HTR-8/SVneo (cell line): ENCODE data around the gene PSD2.

ENCODE experiments used
- DNase-seq: peaks from one replicate; pipeline ENCODE4 v3.0.0; 2011; ENCODE audit warnings: low spot score, mixed read lengths; ENCODE audit not compliant: insufficient read length
- FAIRE-seq: peaks from 2 replicates; lab custom pipeline; 2011; peaks lifted over from hg19 to GRCh38; lab: Jason Lieb, UNC

Gene PSD2

DNA sequence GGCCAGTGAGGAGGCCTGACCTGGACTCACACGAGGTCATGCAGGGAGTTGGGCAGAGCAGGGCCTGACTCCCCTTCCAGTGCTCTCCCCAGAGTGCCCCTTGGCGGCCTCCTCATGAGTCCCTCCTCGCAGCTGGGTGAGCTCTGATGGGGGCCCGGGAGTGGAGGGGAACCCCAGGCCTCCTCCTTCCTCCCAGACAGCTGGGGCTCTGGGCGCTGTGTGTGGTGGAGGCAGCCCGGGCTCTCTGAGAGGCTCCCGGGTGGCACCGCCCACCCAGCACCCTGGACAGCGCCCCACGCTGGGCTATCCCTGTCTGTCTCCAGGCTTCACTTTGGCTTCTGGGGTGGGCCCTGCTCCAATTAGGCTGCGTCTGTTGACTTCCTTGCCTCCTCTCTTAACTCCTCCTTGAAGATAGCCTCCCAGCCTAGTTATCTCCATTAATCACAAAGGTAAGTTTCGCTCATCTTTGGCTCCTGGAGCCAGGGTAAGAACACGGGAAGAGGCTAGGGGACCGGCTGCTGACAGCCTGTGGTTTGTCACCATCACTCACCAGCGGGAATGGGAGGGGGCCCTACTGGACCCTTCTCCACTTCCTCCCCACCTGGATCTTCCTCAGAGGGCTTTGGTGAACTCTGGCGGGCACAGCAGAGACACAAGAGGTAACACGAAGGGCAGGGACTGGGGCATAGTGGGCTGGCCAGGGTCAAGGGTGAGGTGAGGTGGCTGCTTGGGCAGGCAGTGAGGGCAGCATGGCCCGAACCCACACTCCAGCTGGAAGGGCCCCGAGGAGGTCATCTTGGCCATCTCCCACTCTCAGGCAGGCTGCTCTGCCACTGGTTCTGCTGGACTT, 13.1 kb downstream of the PSD2 start:
- FAIRE-seq (no peak), DNase-seq (no peak)

DNA sequence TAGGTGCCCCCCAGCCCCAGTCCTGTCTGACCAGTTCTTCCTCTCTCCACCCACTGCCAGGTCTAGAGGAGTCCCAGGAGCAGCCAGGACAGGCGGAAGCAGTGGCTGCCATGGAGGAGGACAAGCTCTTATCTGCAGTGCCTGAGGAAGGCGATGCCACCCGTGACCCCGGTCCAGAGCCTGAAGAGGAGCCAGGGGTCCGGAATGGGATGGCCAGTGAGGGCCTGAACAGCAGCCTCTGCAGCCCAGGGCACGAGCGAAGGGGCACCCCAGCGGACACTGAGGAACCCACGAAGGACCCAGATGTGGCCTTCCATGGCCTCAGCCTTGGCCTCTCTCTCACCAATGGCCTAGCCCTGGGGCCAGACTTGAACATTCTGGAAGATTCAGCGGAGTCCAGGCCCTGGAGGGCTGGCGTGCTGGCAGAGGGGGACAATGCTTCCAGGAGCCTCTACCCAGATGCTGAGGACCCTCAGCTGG, 13.8 kb downstream of the PSD2 start:
- DNase-seq (no peak), FAIRE-seq (no peak)

DNA sequence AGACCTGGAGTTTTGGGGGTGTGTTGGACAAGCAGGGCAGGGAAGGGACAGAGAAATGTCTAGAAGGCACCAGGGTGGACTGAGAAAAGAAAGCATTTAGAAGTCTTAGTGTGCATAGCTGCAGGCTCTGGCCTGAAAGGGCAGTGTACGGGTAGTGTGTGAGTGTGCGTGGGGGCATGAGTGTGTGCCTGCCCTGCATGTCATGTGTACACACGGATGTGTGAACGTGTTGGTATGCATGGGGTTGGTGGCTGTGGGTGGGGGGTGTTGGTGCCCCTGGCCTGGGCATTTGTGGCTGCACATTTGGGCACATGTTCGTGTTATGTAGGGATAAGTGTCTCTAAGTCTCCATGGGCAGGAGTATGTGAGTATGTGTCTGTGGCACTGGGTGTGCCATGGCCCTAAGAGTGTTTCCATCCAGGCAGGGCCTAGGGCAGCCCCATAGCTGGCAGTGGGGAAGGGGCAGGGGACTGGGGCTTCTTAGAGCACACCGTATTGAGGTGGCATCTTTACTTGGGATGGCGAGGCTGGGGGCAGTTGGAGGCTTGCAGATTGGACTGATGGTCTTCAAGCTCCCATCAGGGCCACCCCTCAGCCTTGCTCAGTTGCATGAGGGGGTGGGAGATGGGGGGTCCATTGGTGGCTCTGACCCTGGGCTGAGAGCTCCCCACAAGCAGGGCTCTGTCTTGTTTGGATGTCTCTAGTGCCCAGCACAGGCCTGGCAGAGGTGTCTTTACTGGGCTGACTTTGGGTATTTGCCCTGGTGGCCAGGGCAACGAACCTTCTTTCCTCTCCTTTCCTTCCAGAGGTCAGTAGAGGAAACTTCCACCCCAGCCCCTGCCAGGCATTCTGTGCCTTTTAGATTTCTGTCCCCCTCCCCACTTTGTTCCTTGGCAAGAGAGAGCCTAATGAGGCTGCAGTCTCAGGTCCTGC, 15.0 kb downstream of the PSD2 start:
- FAIRE-seq: no peak
- no peak for DNase-seq

DNA sequence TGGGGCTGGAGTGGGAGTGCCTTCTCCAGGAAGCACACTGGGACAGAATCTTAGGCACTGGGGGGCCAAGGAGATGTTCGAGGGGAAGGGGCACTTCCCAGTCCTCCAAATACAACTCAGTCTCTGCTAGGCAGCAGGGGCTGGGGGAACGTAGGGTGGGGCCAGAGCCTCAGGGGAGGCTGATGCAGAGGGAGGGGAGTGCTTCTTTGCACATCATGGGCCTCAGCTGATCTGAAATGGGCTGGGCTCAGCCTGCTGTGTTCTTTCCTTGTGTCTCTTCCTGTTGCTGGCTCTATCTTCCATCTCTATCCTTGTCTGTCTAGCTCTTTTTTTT, 15.6 kb downstream of the PSD2 start:
- DNase-seq (no peak), FAIRE-seq (no peak)

DNA sequence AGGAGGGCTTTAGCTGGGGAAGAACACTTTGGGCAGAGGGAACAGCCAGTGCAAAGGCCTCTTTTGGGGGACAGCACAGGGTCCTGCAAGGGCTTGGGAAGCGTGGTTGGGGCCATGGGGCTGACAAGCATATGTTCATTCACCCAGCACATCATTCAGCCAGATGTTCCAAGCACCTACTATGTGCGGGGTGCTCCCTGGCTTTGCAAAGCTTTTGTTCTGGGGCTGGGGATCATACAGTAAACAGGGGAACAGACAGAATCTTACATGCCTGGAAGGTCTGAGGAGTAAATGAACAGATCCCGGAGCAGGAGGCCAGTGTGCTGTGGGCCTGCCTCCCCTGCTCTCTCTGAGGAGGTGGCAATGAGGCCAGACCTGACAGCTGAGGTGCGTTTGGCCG, 16.7 kb downstream of the PSD2 start:
- FAIRE-seq (no peak), DNase-seq (no peak)

DNA sequence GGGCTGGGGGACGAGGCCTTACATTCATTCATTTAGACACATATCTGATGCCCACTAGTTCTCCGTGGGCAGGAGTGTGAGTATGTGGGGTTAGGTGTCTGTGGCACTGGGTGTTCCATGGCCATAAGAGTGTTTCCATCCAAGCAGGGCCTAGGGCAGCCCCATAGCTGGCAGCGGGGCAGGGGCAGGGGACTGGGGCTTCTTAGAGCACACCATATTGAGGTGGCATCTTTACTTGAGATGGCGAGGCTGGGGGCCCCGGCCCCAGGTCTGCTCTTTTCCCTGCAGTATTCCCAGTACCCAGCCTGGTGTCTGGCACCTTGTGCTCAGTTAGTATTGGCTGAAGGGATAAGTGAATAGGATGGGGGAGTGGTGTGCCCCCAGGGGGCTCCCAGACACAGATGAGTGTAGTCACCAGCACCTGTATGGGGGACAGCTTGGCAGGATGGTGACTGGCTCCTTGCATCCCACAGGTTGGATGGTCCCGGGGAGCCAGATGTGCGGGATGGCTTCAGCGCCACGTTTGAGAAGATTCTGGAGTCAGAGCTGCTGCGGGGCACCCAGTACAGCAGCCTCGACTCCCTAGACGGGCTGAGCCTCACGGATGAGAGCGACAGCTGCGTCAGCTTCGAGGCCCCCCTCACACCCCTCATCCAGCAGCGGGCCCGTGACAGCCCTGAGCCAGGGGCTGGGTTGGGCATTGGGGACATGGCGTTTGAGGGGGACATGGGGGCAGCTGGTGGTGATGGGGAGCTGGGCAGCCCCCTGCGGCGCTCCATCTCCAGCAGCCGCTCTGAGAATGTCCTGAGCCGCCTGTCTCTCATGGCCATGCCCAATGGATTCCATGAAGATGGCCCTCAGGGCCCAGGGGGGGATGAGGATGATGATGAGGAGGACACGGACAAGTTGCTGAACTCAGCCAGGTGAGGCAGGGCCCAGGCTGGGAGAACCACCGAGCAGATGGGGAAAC, 17.5 kb downstream of the PSD2 start:
- no peak for DNase-seq
- FAIRE-seq: no peak

DNA sequence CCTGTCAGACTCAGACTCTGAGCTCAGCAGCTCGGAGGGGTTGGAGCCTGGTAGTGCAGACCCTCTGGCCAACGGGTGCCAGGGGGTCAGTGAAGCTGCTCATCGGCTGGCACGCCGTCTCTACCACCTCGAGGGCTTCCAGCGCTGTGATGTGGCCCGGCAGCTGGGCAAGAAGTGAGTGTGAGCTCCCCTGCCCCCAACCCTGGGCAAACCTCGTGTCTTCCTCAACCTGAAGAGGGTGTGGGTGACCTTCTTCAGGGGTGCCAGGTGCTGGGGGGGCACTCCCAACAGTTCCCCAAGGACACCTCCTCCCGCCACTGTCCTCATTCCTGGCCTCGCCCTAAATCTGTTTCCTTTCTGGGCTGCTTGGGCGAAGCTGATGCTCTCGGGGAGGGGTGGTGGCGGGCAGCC, 18.6 kb downstream of the PSD2 start:
- FAIRE-seq (no peak), DNase-seq (no peak)

DNA sequence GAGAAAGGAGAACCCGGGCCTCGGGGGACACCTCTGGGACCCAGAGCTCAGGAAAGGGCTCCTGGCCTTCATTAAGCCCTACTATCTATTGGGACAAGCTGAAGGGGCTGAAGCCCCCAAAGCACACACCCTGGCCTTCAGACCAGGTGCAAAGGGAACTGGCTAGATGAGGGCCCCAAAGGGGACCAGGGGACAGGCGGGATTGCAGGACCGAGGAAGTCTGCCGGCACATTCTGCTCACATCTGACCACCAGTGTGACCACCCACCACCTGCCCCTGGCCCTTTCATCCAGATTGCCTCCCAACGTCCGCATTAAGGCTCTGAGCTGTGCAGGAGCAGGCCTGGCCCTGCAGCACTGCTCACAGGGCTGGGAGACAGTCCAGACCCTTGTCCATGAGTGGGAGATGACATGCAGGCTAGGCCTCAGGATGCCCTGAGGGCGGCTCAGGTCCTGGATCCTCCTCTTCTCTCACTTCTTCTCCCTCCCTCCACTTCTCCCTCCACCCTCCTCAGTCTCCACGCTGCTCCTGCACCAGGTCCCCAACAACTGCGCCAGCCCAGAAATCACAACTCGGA, 19.2 kb downstream of the PSD2 start:
- FAIRE-seq: no peak
- no peak for DNase-seq

DNA sequence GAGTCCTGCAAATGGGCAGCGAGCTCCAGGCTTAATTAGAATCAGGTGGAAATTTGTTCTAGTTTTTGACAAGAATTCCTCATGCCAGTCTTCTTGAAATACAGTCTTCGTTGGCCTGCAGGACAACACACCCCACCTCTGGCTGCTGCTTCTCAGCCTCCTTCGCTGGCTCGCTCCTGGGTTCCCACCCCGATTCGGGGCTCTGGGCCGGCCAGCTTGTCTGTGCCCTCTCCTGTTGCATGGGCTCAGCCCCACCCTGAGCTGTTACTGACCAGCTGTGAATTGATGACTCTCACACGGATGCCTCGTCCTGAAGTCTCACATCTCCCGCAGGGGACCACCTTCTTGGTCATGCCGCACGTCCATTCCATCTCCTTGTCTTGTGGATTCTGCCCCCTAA, 21.0 kb downstream of the PSD2 start:
- FAIRE-seq (no peak), DNase-seq (no peak)

DNA sequence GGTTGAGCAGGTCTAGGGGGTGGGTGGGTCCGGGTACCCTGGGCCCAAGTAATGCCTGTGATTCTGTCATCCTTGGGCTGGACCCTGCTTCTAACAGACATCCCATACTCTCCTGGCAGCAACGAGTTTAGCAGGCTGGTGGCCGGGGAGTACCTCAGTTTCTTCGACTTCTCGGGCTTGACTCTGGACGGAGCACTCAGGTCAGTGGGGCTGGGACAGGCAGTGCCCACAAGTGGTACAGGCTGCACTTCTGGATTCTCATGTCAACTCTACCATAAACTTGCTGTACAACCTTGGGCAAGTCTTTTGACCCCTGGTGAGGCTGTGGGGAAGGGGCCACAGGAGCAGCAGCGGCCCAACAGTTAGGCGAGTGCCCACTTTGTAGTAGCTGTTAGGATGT, 21.8 kb downstream of the PSD2 start:
- FAIRE-seq (no peak), DNase-seq (no peak)

DNA sequence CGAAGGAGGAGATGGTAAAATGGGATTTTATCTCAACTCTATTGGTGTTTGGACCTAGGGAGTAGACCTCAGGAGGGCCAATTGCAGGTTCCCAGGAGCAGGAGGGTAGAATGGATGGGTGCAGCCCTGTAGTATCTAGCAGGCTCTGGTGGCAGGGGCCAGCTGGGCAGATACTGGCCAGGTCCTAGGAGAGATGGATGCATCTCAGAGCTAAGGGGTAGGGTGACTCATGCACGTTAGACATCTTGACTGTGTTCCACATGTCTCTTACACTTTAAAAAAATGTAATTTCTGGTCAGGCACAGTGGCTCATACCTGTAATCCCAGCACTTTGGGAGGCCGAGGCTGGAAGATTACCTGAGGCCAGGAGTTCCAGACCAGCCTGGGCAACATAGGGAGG, 22.4 kb downstream of the PSD2 start:
- FAIRE-seq (no peak), DNase-seq (no peak)

DNA sequence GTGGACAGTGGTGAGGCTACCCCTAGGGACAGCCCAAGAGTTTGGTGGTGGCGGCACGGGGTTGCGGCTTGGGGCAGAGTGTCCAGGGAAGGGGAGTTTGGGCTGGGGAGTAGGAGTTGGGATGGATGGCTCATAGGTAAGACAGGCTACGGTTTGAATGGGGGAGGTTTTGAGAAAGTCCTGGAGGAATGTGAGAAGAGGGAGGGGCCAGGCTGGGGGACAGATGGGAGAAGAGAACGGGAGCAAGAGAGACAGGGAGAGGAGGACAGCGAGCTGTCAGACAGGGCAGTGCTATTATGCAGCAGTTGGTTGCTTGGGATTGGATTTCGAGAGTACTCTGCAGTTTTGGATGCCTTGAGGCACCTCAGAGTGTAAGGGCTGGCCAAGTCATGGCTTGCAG, 24.5 kb downstream of the PSD2 start:
- DNase-seq: no peak
- FAIRE-seq: no peak

DNA sequence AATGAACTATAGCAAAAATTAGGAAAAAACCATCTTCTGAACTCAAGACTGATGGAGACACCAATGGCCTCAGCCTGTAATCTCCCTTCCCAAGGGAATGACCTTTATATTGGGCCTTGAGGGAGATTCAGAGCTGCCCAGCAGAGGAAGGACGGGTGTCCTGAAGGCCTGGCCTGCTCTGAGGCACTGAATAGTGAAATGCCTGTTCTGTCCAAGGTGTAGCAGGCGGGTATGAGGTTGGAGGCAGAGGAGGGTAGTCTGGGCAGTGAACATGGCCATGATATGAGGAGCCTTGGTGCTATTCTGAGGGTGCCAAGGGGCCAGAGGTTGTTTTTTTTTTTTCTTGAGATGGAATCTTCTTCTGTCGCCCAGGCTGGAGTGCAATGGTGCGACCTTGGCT, 25.0 kb downstream of the PSD2 start:
- DNase-seq: no peak
- no peak for FAIRE-seq

DNA sequence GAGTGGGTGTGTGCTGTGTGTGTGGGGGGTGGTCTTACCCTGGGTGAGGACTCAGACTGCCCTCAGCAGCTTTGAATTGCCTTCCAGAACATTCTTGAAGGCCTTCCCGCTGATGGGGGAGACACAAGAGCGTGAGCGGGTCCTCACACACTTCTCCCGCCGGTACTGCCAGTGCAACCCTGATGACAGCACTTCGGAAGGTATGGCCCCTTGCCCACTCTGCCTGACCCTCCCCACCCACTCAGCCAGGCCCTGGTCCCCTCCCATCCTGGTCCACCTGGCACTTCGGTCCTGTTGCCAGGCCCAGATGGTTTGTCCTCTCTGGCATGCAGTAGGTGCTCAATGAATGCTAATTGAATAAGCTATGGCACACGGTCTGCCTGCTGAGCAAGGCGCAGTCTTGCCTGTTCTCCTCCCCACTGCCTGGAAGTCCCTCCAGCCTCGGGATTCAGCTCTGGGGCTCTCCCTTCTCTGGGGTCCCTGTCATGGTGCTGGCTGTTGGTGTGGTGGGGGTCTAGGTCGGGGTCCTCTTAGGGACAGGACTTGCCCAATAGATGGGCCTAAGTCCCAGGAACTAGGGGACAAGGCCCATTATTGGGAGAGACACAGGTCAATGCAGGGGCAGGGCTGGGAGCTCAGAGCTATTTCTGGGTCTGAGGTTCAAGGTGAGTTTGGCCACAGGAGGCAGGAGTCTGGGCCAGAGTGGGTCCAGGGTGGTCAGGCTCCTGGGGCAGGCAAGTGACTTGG, 26.4 kb downstream of the PSD2 start:
- no peak for FAIRE-seq

DNA sequence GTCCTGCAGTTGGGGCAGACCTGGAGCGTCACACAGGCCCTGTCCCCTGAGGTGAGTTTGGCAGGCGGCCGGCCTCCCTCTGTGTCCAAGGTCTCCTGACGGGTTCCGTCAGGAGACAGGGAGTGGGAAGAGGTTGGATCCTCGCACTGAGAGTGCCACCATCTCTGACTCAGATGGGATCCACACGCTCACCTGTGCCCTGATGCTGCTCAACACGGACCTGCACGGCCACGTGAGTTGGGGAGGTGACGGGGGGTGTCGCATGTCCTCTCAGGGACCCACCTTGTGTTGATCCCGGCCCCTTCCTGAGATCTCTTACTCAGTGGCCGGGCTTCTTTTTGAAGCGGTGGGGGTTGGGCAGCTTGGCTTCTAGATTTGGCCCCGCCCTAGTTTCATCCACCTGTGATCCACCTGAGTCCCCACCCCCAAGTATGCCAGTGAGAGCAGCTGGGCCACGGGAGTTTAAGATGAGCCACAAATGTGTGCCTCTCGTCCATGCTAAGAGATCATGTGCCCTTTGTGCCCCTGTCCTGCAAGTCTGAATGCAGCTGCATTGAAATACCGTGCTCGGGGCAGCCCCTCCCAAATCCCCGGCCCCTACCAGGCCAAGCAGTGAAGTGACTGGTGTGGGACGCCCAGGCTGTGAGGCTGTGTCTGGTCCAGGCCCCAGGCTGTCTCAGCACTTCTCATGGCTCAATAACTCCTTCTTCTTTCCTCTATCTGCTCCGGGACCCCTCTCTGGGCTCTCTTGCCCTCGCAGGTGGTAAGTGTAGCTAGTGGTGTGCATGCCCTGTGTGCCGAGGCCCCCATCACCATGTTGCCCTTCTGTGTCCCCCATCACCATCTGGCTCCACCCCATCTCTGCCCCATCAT, 27.2 kb downstream of the PSD2 start:
- FAIRE-seq: no peak
- no peak for DNase-seq

More for the DNA sequence above, 26.4 kb downstream of the PSD2 start:
- no peak for DNase-seq

DNA sequence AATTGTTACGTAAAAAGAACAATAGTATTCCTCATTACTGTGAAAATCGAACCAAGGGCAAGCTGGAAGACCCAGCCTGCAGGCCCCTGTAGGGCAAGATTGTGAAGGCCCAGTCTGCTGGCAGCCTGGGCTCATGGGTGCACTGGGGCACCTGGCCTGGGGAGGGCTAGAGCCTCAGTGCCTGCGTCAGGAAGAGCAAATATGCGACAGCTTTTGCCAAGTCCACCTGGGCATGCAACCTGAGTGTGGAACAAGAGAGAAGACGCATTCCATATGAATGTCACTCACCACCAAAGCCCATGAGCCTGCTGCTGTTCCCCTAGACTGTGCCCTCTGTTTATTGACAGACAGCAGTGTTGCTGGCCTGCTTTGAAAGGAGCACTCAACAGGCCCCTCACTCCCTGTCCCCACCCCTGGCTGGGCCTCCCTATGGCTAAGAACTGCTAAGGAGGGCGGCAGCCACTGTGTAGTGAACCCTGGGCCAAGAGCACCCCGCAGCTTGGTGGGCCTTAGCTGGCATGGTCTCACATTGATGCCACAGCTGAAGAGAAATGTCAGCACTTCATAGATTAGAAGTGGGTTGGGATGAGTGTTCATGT, 28.2 kb downstream of the PSD2 start:
- DNase-seq (no peak), FAIRE-seq (no peak)

DNA sequence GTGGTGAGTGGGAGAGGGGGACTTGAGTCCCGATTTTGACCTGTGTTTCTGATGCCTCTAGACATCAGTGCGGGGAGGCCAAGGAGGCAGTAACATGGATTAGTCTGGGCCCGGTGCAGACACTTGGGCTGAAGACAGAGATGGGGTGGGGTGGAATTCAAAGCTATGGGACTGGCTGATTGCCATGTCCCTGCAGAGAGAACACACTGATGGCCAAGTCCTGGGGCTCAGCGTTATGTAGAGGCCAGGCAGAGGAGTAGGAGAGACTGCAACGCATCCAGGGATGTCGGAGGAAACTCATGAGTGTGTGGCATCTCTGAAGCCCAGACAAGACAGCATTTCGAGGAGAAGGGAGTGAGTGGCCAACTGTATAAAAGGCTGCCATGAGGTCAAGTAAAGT, 30.1 kb downstream of the PSD2 start:
- FAIRE-seq (no peak), DNase-seq (no peak)
